HG02970 (cell line): ENCODE measurements around the gene PHF21B.

ENCODE experiments used
- ATAC-seq: cut with Tn5 transposase; IDR thresholded peaks from one replicate; pipeline ENCODE4 v1.9.1; 2021; ENCODE audit warnings: mild to moderate bottlenecking, moderate library complexity, moderate number of reproducible peaks; ENCODE audit not compliant: unreplicated experiment, low FRiP score

Gene PHF21B

DNA sequence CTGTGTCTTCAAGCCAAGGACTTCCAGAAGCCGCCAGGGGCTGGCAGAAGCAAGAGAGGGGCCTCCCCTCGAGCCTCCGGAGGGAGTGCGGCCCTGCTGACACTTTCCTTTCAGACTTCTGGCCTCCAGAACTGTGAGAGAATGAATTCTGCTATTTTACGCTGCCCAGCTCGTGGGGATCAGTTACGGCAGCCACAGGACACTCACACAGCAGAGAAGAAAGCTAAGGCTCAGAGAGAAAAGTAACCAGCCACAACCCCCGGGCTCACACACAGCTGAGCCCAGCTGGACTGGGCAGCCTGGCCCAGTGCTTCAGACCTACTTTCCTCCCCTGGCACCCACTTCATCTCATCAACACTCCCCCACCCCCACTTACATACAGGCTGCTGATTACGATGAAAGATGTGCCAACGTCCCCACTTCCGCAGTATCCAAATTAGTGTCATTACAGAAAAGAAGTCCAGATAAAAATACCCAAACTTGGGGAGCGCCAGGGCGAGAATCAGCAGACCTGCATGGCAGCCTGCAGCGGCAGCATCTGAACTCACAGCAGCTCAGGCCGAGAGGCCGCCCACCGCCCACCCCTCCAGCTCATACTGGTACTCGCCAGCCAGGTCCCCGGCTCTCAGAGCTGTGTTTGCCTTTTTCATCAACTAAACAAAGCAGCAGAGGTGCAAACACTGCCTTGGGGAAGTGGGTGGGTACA lies 15.3 kb downstream of the PHF21B start:
- no peak for ATAC-seq

DNA sequence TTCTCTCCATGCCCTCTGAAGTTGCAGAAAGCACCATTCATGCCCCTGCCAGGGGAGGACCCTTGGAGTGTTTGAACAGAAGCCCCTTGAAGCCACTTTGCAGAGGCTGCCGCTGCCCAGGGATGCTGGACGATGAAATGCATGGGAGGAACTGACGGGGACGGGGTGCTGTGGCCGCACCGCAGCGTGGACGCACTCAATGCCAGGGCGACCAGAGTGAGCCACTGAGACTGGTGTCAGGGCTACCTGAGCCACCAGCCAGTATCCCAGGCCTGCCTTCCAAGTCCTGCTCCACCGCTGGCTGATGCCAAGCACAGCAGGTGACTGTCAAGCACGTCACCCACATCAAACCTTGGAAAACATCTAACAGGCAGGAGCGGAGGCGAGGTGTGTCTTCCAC lies 17.6 kb downstream of the PHF21B start:
- ATAC-seq, result no peak

DNA sequence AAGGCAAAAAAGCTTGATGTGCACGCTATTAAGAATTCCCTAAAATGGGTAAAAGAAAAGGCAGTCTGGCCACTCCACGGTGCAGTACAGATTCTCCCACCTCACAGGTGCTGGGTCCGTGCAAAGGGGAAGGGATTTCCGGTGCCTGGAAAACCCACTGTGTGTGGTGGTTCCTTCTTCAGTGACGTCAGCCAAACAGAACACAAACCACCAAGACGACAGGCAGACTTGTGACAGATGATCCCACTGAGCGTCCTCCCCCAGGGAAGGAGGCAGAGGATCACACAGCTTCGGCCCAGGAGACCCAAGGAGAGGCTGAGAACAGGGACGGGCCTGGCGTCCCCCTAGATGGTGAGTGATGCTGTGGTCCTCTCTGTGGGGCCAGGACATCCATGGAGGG lies 18.6 kb downstream of the PHF21B start:
- no peak for ATAC-seq

DNA sequence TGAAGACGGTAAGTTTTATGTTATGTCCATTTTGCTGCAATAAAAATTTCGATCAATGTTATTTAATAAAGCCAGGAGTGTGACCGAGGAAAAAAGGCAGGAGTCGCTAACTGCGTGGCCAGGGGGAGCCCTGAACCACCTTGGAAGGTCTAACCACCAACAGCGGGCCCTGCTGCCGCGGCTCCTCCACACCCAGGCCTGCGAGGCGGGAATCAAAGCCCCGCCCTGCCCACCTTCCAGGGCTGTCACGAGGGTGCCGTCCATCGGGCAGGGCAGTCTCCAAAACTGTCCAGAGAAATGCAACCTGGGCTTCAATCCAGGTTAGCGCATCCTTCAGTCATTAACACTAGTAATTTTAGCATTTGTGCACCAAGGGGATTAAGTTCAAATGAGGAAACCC lies 19.0 kb downstream of the PHF21B start:
- no peak for ATAC-seq

DNA sequence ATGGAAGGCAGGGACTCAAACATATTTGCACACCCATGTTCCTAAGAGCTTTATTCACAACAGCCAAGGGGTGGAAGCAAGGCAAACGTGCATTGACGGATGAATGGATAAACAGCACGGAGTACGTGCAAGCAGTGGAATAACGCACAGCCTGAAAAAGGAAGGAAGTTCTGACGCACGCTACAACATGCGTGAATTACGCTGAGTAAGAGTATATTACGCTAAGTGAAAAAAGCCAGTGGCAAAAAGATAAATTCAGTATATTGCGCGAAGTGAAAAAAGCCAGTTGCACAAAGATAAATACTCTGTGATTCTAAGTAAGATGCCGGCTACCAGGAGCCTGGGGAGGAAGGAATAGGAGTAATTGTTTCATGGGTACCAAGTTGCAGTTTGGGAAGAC lies 19.5 kb downstream of the PHF21B start:
- no peak for ATAC-seq

DNA sequence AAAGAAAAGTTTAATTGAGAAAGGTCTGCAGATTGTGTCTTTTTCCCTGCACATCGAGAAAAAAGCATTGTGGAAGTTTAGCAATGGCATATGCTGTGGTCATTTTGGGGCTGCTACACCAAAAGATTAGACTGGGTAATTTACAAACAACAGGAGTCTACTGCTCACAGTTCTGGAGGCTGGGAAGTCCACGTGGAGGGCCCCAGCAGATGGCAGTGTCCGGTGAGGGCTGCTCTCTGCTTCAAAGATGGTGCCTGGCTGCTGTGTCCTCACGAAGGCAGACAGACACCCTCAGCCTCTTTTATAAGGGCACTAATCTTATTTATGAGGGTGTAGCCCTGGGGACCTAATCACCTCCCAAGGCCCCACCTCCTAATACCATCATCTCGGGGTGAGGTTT lies 21.1 kb downstream of the PHF21B start:
- no peak for ATAC-seq

DNA sequence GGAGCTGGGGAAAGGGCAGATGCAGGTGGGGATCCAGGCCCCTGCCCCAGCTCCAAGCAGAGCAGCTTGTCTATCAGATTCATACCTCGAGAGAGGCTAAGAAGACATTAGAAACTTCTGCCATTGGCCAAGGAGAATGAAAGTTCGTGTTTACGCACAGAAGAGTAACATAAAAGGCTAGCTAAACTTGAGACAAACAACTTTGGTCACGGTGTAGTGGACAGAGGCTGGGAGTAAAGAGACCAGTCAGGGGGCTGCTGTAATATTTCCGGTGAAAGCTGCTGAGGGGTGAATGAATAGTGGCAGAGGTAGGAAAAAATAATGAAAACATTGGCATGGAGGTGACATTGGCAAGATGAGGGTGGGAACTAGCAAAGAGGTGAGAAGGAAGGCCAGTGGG lies 22.9 kb downstream of the PHF21B start:
- ATAC-seq, result no peak

DNA sequence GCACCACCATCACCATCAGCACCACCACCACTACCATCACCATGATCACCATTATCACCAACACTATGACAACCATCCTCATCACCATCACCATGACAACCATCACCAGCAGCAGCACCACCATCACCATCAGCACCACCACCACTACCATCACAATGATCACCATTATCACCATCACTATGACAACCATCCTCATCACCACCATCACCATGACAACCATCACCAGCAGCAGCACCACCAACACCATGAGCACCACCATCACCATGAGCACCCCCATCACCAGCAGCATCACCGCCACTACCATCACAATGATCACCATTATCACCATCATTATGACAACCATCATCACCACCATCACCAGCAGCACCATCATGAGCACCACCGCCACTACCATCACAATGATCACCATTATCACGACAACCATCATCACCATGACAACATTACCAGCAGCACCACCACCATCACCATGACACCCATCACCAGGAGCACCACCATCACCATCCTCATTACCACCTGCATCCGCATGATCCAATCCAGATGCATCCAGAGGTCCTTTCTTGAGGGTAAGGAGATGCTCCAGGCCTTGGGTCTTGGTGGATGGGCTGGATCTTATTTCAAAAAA lies 23.8 kb downstream of the PHF21B start:
- no peak for ATAC-seq

DNA sequence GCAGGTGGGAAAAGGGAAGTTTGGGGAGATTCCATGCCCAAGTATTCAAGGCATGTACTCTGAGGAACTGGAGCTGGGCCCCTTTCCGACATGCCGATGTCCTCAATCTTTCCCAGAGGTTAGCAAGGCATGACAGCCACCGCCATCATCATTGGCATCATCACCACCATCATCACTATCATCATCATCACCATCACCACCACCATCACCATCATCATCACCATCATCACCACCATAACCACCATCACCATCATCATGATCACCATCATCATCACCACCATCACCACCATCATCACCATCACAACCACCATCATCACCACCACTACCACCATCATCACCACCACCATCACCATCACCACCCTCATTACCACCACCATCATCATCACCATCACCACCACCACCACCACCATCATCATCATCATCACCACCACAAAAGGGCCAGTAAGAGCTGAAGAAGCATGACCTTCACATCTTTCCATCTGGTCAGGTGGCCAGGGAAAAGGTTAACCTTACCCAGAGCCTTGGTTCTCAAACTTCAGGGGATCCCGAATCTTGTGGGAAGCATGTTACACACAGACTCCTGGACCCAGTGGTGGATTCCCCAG lies 25.8 kb downstream of the PHF21B start:
- no peak for ATAC-seq

DNA sequence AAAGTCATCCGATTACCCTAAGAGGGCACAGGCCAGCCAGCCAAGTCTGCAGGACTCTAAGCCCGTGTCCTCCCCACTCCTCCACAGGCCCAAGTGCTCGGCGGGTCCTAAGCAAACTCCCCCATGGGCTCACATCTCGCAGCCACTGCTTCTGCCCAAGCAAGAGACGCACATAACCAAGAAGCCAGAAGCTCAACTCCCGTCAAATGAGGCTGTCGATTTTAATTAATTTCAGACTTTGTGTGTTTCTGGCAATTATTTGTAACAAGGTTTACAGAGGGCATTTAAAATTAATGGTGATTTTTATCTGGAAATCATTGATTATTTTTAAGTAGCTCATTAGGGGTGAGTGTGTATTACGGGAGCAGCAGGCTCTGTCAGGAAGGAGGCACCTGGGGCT lies 27.4 kb downstream of the PHF21B start:
- ATAC-seq, result no peak

DNA sequence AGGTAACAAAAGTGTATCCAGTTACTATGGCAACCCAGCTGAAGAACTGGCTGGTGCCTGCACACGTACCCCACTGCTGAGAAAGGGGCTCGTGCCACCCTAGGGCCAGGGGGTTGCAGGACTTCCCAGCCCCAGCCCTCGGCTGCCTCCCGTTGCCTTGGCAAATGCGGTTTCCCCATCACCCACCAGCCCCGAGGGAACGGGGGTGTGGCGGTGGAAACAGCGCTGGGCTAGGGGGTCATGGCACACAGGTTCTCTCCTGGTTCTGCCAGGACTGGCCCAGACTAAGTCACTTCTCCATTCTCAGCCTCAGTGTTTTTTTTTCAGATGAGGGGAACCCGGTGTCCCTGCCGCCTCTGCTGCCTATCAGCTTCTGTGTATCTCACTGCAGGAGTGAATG lies 27.9 kb downstream of the PHF21B start:
- no peak for ATAC-seq

DNA sequence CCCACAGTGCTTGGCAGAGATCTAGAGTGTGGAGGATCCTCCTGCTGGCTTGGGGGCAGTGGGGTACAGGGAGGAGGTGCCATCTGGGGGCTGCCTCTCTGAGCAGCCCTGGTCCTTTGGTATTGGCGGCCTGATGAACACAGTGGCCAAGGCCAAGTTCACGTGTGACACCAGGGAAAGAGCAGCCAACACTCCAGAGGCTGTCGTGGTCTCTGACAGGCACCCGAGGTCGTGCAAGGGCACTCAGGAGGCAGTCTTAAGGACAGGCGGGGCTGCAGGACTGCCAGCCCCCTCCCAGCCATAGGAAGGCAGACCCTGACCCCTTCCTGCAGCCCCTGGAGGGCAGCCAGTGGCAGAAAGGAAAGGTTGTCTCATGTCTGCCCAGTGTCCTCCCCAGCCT lies 30.7 kb downstream of the PHF21B start:
- ATAC-seq, result no peak

DNA sequence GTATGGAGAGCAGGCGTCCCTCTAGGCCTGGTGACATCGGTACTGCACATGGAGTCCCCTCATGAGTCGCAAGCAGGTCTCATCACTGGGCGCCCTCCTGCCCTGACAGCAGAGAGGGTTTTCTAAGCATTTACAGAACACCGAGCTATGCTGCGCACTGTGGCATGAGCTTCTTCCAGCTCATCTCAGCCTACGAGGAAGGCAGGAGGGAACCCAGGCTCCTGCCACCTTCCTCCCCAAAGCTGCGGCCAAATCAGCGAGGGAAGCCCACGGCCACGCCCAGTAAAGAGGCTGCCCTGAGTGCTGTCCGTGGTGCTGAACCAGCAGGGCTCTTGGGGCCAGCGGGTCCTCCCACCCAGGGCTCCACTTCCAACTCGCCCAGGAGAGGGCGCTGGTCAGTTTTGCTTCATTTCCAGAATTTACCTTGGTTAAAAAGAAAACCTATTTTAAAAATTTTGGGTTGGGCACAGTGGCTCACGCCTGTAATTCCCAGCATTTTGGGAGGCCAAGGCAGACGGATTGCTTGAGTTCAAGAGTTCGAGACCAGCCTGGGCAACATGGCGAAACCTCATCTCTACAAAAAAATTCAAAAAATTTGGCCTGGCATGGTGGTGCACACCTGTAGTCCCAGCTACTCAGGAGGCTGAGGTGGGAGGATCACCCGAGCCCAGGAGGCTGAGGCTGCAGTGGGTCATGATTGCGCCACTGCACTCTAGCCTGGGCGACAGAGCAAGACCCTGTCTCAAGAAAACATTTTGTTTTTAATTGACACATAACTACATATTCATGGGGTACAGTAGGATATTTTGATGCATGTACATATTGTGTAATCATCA lies 34.2 kb downstream of the PHF21B start:
- ATAC-seq, result no peak

DNA sequence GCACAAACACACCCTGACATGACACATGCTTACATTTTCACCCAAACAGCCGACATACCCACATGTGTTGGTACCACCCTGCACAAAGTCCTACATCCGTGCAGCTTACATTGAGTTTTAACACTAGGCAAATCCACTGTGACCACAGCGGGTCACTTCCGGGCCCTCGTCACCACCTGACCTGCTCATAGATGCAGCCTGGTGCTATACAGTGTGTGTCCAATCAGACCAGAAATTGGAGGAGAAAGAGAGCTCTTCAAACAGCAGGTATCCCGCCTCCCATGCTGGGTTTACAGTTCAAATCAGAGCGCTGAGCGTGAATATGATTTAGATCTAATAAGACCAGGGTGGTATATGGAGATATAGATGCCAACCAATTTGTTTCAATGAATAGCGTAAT lies 35.4 kb downstream of the PHF21B start:
- ATAC-seq, result no peak

DNA sequence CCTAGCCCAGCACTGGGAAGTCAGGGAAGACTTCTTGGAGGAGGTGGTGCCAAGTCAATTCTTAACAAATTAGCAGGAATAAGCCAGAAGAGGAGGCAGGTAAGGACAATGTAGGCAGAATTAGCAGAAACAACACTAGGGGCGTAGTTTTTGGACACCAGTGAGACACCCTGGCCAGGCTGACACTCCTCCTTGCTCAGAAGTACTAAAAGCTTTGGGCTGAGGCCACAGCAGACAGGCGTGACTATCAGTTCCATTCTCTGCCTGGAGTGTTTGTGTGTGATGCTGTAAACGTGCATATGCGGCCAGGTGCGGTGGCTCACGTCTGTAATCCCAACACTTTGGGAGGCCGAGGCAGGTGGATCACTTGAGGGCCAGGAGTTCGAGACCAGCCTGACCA lies 36.0 kb downstream of the PHF21B start:
- no peak for ATAC-seq

DNA sequence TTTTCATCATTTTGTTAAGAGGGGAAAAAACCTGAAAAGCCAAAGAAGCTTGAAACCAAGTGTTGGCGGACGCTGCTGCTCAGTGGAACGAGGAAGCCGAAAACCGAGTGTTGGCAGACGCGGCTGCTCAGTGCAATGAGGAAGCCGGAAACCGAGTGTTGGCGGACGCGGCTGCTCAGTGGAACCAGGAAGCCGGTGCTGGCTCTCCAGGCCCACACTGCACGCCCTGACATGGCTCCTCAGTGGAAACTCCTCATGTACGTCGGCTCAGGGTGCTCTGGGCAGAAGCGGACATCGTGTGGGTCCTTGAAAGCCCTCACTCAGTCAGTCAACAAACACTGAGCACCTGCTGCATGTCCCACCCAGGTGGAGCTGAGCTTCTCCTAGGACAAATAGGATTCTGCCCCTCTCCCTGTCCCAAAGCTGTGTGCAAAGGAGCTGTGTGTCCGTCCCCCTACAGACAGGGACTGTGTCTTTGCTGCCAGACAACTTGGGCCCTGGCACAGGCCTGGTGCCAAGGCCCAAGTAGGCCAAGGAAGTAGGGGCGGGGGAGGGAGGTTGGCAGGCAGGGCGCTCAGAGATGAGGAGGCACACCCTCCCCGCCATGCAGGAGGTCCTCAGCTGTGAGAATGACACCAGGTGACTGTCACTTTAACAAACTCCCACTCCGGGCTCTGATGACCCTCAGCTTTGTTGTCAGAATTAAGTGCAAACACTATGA lies 37.3 kb downstream of the PHF21B start:
- no peak for ATAC-seq

DNA sequence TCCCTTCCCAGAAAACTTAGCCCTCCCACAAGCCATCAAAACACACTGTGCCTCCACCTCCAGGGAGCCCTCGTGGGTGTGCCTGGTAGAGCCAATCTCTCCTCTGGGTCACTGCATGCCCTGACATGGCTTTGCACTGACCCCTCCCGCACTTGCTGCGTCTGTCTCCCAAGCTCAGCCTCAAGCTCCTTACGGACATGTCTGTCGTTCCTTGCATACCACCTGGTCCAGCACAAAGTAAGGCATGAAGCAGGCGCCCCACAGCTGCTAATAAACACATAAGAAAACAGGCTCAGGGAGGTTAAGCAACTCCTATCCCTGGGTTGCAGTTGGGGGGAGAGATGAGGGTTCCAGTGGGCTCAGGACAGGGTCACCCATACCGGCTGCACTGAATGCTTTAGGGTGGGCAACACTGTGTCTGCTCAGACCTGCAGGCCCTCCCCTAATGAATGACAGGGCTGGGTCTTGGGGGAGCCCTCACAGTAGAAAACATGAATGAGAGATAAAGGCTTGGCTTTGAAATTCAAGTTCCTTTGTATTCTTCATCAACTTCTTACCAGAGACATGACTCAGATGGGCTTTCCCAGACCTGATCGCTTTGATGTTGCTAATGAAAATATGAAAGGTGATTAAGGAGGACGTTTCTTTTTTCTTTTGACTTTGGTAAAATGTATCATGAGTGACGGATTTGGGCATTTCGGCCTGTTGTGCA lies 38.0 kb downstream of the PHF21B start:
- ATAC-seq, result no peak

DNA sequence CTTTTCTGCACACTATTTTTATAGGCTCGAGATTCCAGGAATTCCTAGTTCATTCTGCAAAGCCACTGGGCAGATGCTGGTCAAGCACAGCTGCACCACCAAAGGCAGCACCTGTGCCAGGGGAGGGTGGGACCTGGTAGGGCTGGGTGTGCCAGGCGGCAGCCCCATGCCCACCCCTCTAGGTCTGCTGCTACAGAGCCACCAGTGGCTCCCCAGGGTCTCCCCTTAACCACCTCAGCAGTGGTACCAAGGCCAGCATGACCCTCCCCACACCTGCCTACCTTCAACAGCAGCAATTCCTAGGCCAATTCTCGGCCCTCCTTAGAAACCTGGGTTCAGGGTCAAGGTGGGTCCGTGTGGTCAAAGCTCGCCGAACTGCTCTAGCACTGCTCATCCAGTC lies 39.5 kb downstream of the PHF21B start:
- ATAC-seq, result no peak

DNA sequence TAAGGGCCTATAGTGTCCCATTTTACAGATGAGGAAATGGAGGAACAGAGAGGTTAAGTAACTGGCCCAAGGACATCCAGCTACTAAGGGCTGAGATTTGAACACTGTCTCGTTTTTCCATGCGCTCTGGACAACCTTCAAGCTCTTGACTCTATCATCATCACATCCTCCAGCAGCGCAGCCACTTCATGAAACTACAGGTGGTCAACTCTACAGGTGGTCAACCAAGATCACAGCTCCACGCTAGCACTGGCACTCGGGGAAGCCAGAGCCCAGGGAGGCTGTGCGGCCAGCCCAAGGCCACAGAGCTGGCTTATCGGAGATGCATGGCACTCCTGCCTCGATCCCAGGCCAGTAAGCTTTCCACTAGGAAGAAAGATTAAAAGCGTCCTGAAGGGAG lies 40.0 kb downstream of the PHF21B start:
- ATAC-seq, result no peak

DNA sequence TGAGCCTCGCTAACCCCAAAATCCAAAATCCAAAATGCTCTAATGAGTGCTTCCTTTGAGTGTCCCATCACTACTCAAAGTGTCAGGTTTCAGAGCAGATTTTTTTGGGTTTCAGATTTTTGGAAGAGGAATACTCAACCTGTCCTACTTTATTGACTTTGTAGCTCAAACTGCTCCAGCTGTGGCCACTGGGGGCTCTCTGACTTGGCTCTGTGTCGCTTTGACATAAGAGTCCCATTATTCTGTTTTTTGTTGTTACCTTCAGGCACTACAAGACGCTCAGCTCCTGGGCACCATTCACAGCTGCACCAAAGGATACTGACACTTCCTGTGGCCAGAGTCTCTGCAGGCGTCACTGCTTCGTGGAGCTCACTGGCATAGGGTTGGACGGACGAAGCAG lies 41.1 kb downstream of the PHF21B start:
- no peak for ATAC-seq
